OCI-LY7 (cell line): ENCODE results near the gene RO60. TPM values are rescaled to one million over a fixed set of nuclear protein-coding genes. Genes with fewer than 3 reads are reported as not detected.
A peak's percentile ranks its signal among the peaks of the same experiment; 100 is the strongest.

ENCODE experiments used
- BruUV-seq: library from RNA; stranded (reverse); fragments of 400-500 nt; replicated peaks from 2 replicates; lab custom pipeline; 2021; lab: Mats Ljungman, UMichigan
- CTCF ChIA-PET: fragments of 300-600 bp; sonication (Branson Sonifier 250); formaldehyde crosslinking; loops from one replicate; lab custom pipeline; 2022; ENCODE audit warnings: antibody characterized with exemption; ENCODE audit not compliant: unreplicated experiment; lab: Charles Lee
- POLR2A ChIA-PET: fragments of 300-600 bp; sonication (Branson Sonifier 250); formaldehyde crosslinking; loops from one replicate; lab custom pipeline; 2022; ENCODE audit warnings: antibody characterized with exemption; lab: Charles Lee
- DNase-seq: peaks from one replicate; pipeline ENCODE4 v3.0.0-alpha.2; 2015; ENCODE audit warnings: low spot score
- H2AFZ ChIP-seq: fragments of 200-600 bp; sonication (generic), shearing (Covaris generic); 2 replicates; pipeline ENCODE4 v1.6.1; 2014; ENCODE audit warnings: mild to moderate bottlenecking, antibody characterized with exemption, low read length, moderate library complexity
- H3K27ac ChIP-seq: fragments of 200-600 bp; sonication (generic); 2 replicates; pipeline ENCODE4 v1.5.1; 2014; ENCODE audit warnings: mixed run types, low read depth, mild to moderate bottlenecking, moderate library complexity, low read length, inconsistent platforms; ENCODE audit not compliant: poor library complexity, severe bottlenecking
- H3K36me3 ChIP-seq: fragments of 200-600 bp; sonication (generic); 2 replicates; pipeline ENCODE4 v1.6.1; 2014; ENCODE audit warnings: mild to moderate bottlenecking, antibody characterized with exemption, low read length, moderate library complexity, mixed read lengths; ENCODE audit not compliant: insufficient read depth
- H3K4me1 ChIP-seq: fragments of 200-600 bp; sonication (generic); 2 replicates; pipeline ENCODE4 v1.5.1; 2014; ENCODE audit warnings: mild to moderate bottlenecking, low read length; ENCODE audit not compliant: insufficient read depth, poor library complexity, severe bottlenecking
- H3K4me2 ChIP-seq: fragments of 200-600 bp; sonication (generic); 2 replicates; pipeline ENCODE4 v1.6.1; 2014; ENCODE audit warnings: mild to moderate bottlenecking, low read length
- H3K4me3 ChIP-seq: fragments of 200-600 bp; sonication (generic); 2 replicates; pipeline ENCODE4 v1.5.1; 2014; ENCODE audit warnings: mild to moderate bottlenecking, low read depth, low read length; ENCODE audit not compliant: poor library complexity, severe bottlenecking
- H3K79me2 ChIP-seq: fragments of 200-600 bp; sonication (generic); 2 replicates; pipeline ENCODE4 v1.6.1; 2016; ENCODE audit warnings: low read depth, mild to moderate bottlenecking, low read length, moderate library complexity, mixed read lengths; ENCODE audit not compliant: insufficient read depth
- H3K9me2 ChIP-seq: fragments of 200-600 bp; sonication (generic); 2 replicates; pipeline ENCODE4 v1.6.1; 2016; ENCODE audit warnings: mild to moderate bottlenecking, low read length, mixed read lengths; ENCODE audit not compliant: insufficient read depth
- H3K9me3 ChIP-seq: fragments of 200-600 bp; sonication (generic); 2 replicates; pipeline ENCODE4 v1.6.1; 2014; ENCODE audit warnings: mild to moderate bottlenecking, mixed run types, low read length, mixed read lengths
- H4K20me1 ChIP-seq: fragments of 200-600 bp; sonication (generic); 2 replicates; pipeline ENCODE4 v1.6.1; 2014; ENCODE audit warnings: mild to moderate bottlenecking, antibody characterized with exemption, low read length, moderate library complexity, mixed read lengths; ENCODE audit not compliant: insufficient read depth
- CTCF ChIP-seq: fragments of 200-600 bp; sonication (generic); conservative IDR thresholded peaks from 2 replicates; pipeline ENCODE4 v1.5.1; 2014; ENCODE audit warnings: mild to moderate bottlenecking, antibody characterized with exemption, low read length, moderate library complexity, mixed read lengths
- EZH2phosphoT487 ChIP-seq: fragments of 200-600 bp; sonication (generic); IDR thresholded peaks from 2 replicates; pipeline ENCODE4 v1.6.1; 2018; ENCODE audit warnings: low read depth, borderline replicate concordance, mild to moderate bottlenecking, mixed run types, antibody characterized with exemption, low read length, moderate library complexity, mixed read lengths
- intact Hi-C: fragments of 100-400 bp; cut with micrococcal nuclease; formaldehyde crosslinking; loops from one replicate; pipeline ENCODE4 v1.10.0; 2022; ENCODE audit not compliant: unreplicated experiment
- small RNA-seq: library from RNA; depleted of rRNA; stranded (forward); fragments of <200 nt; gene quantifications from one replicate; pipeline ENCODE3, GENCODE V24; 2014
- total RNA-seq, 2 experiments: library from RNA; depleted of rRNA in 1 of 2; stranded (reverse); fragments of >200 nt in 1 of 2; shearing (Covaris generic) in 1 of 2; gene quantifications; 2 replicates each; pipeline ENCODE4 v1.2.3, GENCODE V29; 2014 to 2022

RO60 gene
- total RNA-seq, 2 experiments from 2014 or later: 70.4 to 83.3 TPM

- Histone ChIP-seq H4K20me1 (no peaks in the 10 kb centered on the region), H3K9me3 (no peaks in the 10 kb centered on the region), H3K4me3 (peak overlapping the region; percentile 84), H2AFZ (peak overlapping the region; percentile 97), H3K4me2 (peak overlapping the region; percentile 92), H3K36me3 (peaks cover 4% of the 10 kb centered on the region; the same call in 1 of the 2 replicates), H3K4me1 (peaks cover 15% of the 10 kb centered on the region), H3K27ac (no peak overlapping the region), H3K9me2 (no peaks in the 10 kb centered on the region), H3K79me2 (no peaks in the 10 kb centered on the region)
- no TSS peak for BruUV-seq
- TF ChIP-seq EZH2phosphoT487 (no peak), CTCF (no peak)
- intact Hi-C loops: loop anchor here (1.0 kb wide), 2 partner anchors 16 to 46 kb away; partner anchors contain the start of genes RO60 and UCHL5
- DNase-seq: no peak
- CTCF ChIA-PET: interaction anchor here (0.6 kb wide), 1 partner anchor 45 kb away, joined by 7 read pairs; no protein-coding TSS in a partner anchor
- POLR2A ChIA-PET: interaction anchor here (0.6 to 3.9 kb wide), 6 partner anchors 7 to 475 kb away, joined by 3 to 18 read pairs (median 5); no protein-coding TSS in a partner anchor
Measured at GRCh38 chr1:193105821-193106177, 46.4 kb downstream of the RO60 start.

DNA sequence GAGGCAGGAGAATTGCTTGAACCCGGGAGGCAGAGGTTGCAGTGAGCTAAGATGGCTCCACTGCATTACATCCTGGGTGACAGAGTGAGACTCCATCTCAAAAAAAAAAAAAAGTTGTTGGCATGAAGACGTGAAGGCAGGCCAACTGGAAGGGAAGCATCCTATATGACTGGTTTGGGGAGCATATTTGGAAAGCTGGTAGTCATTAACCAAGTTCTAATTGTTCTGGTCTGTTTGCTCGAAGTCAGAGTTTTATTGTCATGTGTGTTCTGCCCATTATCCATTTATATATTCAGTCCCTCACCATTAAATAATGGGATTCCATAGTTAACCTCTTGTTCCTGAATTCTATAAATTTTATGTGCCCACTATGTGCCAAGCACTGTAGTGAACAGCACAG, 49.1 kb downstream of the RO60 start:
- CTCF ChIA-PET: no interaction called here

More for the DNA sequence above, 49.1 kb downstream of the RO60 start:
- Histone ChIP-seq H3K4me1 (peaks cover 15% of the 10 kb centered on the region), H3K4me3 (no peak overlapping the region), H4K20me1 (no peaks in the 10 kb centered on the region), H3K9me3 (no peaks in the 10 kb centered on the region), H3K27ac (no peak overlapping the region), H2AFZ (no peak overlapping the region), H3K36me3 (no peaks in the 10 kb centered on the region), H3K4me2 (no peak overlapping the region), H3K79me2 (no peaks in the 10 kb centered on the region), H3K9me2 (no peaks in the 10 kb centered on the region)
- DNase-seq: no peak
- no TSS peak for BruUV-seq
- no peak for TF ChIP-seq EZH2phosphoT487
- TF ChIP-seq CTCF: no peak
- intact Hi-C loops: no loop called here
- POLR2A ChIA-PET: interaction anchor here (0.6 to 3.7 kb wide), 8 partner anchors 12 to 513 kb away, joined by 3 to 14 read pairs (median 3); no protein-coding TSS in a partner anchor

Small RNAs within 50 kb of the gene (small RNA-seq; reads per million reads assigned to genes)
- gene SCARNA18B: not detected

Other genes with a start within 250 kb of the RO60 start
- 28.6 and 32.7 TPM in 2 replicates for gene UCHL5, start 252 bp upstream of the RO60 start, total RNA-seq (2014; rRNA removed; shearing (Covaris generic))
- gene UCHL5, start 252 bp upstream of the RO60 start, total RNA-seq (2022): 82.5 TPM in 2 replicates
- 10.6 and 11.0 TPM in 2 replicates for gene GLRX2, start 45.8 kb downstream of the RO60 start, total RNA-seq (2014; rRNA removed; shearing (Covaris generic))
- gene GLRX2, start 45.8 kb downstream of the RO60 start, total RNA-seq (2022): 21.9 and 24.0 TPM in 2 replicates
- 12.9 and 25.9 TPM in 2 replicates for gene CDC73, start 62.4 kb downstream of the RO60 start, total RNA-seq (2014; rRNA removed; shearing (Covaris generic))
- 47.9 and 50.0 TPM in 2 replicates for gene CDC73, start 62.4 kb downstream of the RO60 start, total RNA-seq (2022)
- not detected in 2 replicates for gene B3GALT2, start 127.0 kb downstream of the RO60 start, total RNA-seq (2014; rRNA removed; shearing (Covaris generic))
- gene B3GALT2, start 127.0 kb downstream of the RO60 start, total RNA-seq (2022): not detected in 2 replicates